B cell (primary cell): Measurements from ENCODE around the gene ZNHIT1. TPM values are rescaled to one million over a fixed set of nuclear protein-coding genes. Genes with fewer than 3 reads are reported as not detected.

Experiments
- ATAC-seq: fragments of 200-7000 bp; cut with Tn5 transposase; one replicate; pipeline ENCODE4 v1.10.0; 2021; ENCODE audit warnings: low read depth, mild to moderate bottlenecking, moderate number of reproducible peaks, moderate library complexity
- CTCF ChIA-PET: fragments of 350-600 bp; sonication (Branson Sonifier 250); formaldehyde crosslinking; loops from one replicate; lab custom pipeline; 2021; ENCODE audit warnings: antibody characterized with exemption, inconsistent platforms; lab: Charles Lee
- POLR2A ChIA-PET: fragments of 350-600 bp; sonication (Branson Sonifier 250); formaldehyde crosslinking; loops from one replicate; lab custom pipeline; 2021; ENCODE audit warnings: antibody characterized with exemption; lab: Charles Lee
- DNase-seq: peaks from one replicate; pipeline ENCODE4 v3.0.0; 2013
- H2AFZ ChIP-seq: 2 replicates; pipeline ENCODE4 v1.6.1; 2012; ENCODE audit warnings: mild to moderate bottlenecking, low read depth, low read length; ENCODE audit not compliant: insufficient read depth, poor library complexity, severe bottlenecking
- H3K27ac ChIP-seq, 2 donors: 1 replicate in 1 of 2; 2 replicates in 1 of 2; pipeline ENCODE4 v1.5.1; 2012 to 2013; ENCODE audit warnings: low read length in 2 of 2, mild to moderate bottlenecking in 2 of 2, moderate library complexity in 1 of 2
- H3K27me3 ChIP-seq, 4 experiments: fragments of 200-600 bp in 1 of 4; sonication (generic) in 1 of 4; replicated peaks in 1 of 4; 1 replicate in 2 of 4; 2 replicates in 2 of 4; pipeline versions ENCODE4 v1.6.1 to v1.7.0; 2013 to 2016; ENCODE audit warnings: low read length in 3 of 4, mild to moderate bottlenecking in 2 of 4, mixed read lengths in 1 of 4, moderate library complexity in 1 of 4; ENCODE audit not compliant: insufficient read depth in 4 of 4, control insufficient read depth in 3 of 4; ENCODE audit errors: control extremely low read depth in 1 of 4
- H3K36me3 ChIP-seq, 2 experiments: replicated peaks in 1 of 2; 1 replicate in 1 of 2; 2 replicates in 1 of 2; pipeline versions ENCODE4 v1.6.1 to v1.7.1; 2013; ENCODE audit warnings: low read length in 1 of 2; ENCODE audit not compliant: insufficient read depth in 2 of 2, control insufficient read depth in 1 of 2; ENCODE audit errors: control extremely low read depth in 1 of 2, extremely low read depth in 1 of 2
- H3K4me1 ChIP-seq, 2 donors: fragments of 200-600 bp in 1 of 2; sonication (generic) in 1 of 2; 1 replicate in 1 of 2; 2 replicates in 1 of 2; pipeline versions ENCODE4 v1.5.1 to v1.6.1; 2013 to 2017; ENCODE audit warnings: low read length in 2 of 2; ENCODE audit not compliant: control insufficient read depth in 2 of 2, insufficient read depth in 2 of 2
- H3K4me2 ChIP-seq: replicated peaks from 2 replicates; pipeline ENCODE3; 2012; ENCODE audit warnings: mild to moderate bottlenecking, low read depth, low read length; ENCODE audit not compliant: poor library complexity, severe bottlenecking
- H3K4me3 ChIP-seq, 5 experiments: fragments of 200-600 bp in 1 of 5; sonication (generic) in 1 of 5; 1 replicate in 3 of 5; 2 replicates in 2 of 5; pipeline versions ENCODE4 v1.5.1 to v1.7.0; 2011 to 2016; ENCODE audit warnings: low read length in 4 of 5, mild to moderate bottlenecking in 4 of 5, low read depth in 2 of 5, control low read depth in 1 of 5, moderate library complexity in 1 of 5; ENCODE audit not compliant: insufficient read depth in 1 of 5; ENCODE audit errors: control extremely low read depth in 1 of 5, extremely low read depth in 1 of 5
- H3K79me2 ChIP-seq: fragments of 200-600 bp; sonication (generic); one replicate; pipeline ENCODE4 v1.6.0; 2016; ENCODE audit warnings: low read length; ENCODE audit not compliant: control insufficient read depth, insufficient read depth
- H3K9ac ChIP-seq: fragments of 200-600 bp; sonication (generic); 2 replicates; pipeline ENCODE4 v1.6.1; 2017; ENCODE audit warnings: mild to moderate bottlenecking, low read length, moderate library complexity
- H3K9me3 ChIP-seq, 3 donors: one replicate each; pipeline versions ENCODE4 v1.6.1 to v1.7.1; 2013; ENCODE audit warnings: low read length in 2 of 3; ENCODE audit not compliant: control insufficient read depth in 2 of 3, insufficient read depth in 1 of 3; ENCODE audit errors: control extremely low read depth in 1 of 3
- H4K20me1 ChIP-seq: 2 replicates; pipeline ENCODE4 v1.6.0; 2012; ENCODE audit warnings: mild to moderate bottlenecking, low read length; ENCODE audit not compliant: insufficient read depth, control insufficient read depth, poor library complexity, severe bottlenecking
- H3K27ac Mint-ChIP-seq: one replicate; pipeline ENCODE4 v1.8.0; 2021; ENCODE audit warnings: mixed read lengths
- H3K27me3 Mint-ChIP-seq: one replicate; pipeline ENCODE4 v1.8.0; 2021; ENCODE audit warnings: mixed read lengths
- H3K4me1 Mint-ChIP-seq: one replicate; pipeline ENCODE4 v1.8.0; 2021; ENCODE audit warnings: mixed read lengths
- H3K4me3 Mint-ChIP-seq: one replicate; pipeline ENCODE4 v1.8.0; 2021; ENCODE audit warnings: mixed read lengths
- H3K9me3 Mint-ChIP-seq: one replicate; pipeline ENCODE4 v1.8.0; 2022; ENCODE audit warnings: mixed read lengths; ENCODE audit not compliant: insufficient read depth
- CTCF ChIP-seq: fragments of 200-600 bp; IDR thresholded peaks from one replicate; pipeline ENCODE4 v1.8.0; 2022; ENCODE audit warnings: antibody characterized with exemption, mild to moderate bottlenecking
- EZH2 ChIP-seq: IDR thresholded peaks from 2 replicates; pipeline ENCODE4 v1.6.1; 2012; ENCODE audit warnings: borderline replicate concordance, low read depth, mild to moderate bottlenecking, moderate library complexity, low read length; ENCODE audit not compliant: insufficient read depth, poor library complexity, severe bottlenecking
- WGBS: methylation state at CpG from one replicate; pipeline ENCODE4 v1.1.5; 2013; ENCODE audit warnings: missing lambda C conversion rate; ENCODE audit not compliant: insufficient coverage; 5-methylcytosine and 5-hydroxymethylcytosine counted together
- intact Hi-C: fragments of 100-400 bp; cut with micrococcal nuclease; formaldehyde crosslinking; loops from one replicate; pipeline ENCODE4 v1.10.0; 2022
- polyA minus RNA-seq: library from RNA; depleted of rRNA, polyadenylated mRNA; stranded (reverse); fragments of >200 nt; gene quantifications from 2 replicates; pipeline ENCODE4 v1.2.3, GENCODE V29; 2012
- polyA plus RNA-seq: library from polyadenylated mRNA; depleted of rRNA; stranded (reverse); fragments of >200 nt; gene quantifications from 2 replicates; pipeline ENCODE4 v1.2.3, GENCODE V29; 2012
- total RNA-seq, 2 donors: library from RNA; stranded (reverse); fragments of 120-200 nt in 1 of 2; gene quantifications; 1 replicate in 1 of 2; 2 replicates in 1 of 2; pipeline versions ENCODE4 v1.2.3 to v1.2.4, GENCODE V29; 2013 to 2022

The ZNHIT1 gene
- total RNA-seq: 37.3 and 38.4 TPM in 2 replicates
- 45.2 TPM for total RNA-seq (2013)
- 20.1 and 28.5 TPM in 2 replicates for polyA plus RNA-seq
- 32.1 and 32.5 TPM in 2 replicates for polyA minus RNA-seq

GRCh38 chr7:101217388-101218235, at the start of gene ZNHIT1, which contains the start of gene PLOD3:
ZNHIT1 (plus strand) TSS chr7:101218165; CDS start chr7:101218196, 31 bp downstream.
PLOD3 (minus strand) TSS chr7:101217581; CDS start chr7:101217274, 307 bp downstream.
- TF ChIP-seq EZH2: no peak
- peak; percentile 6 for TF ChIP-seq CTCF
- H3K4me3 Mint-ChIP-seq: peak within 1 kb of the TSS; percentile 97
- POLR2A ChIA-PET: interaction anchor here (0.7 to 2.0 kb wide), 5 partner anchors 21 to 937 kb away, joined by 3 to 15 read pairs (median 3); partner anchors contain the start of genes CLDN15, FIS1 and VGF

More at GRCh38 chr7:101217388-101218235, at the start of gene ZNHIT1, which contains the start of gene PLOD3:
- DNase-seq (peak; percentile 98), ATAC-seq (peak; percentile 80)
- peak within 1 kb of the TSS; percentile 95 for H2AFZ ChIP-seq
- peaks cover 25% of the 10 kb centered on the region for H3K4me1 Mint-ChIP-seq
- peak within 1 kb of the TSS; percentile 44 to 75 for H3K27ac ChIP-seq
- H3K79me2 ChIP-seq: peaks cover 46% of the 10 kb centered on the region
- H3K4me1 ChIP-seq: peaks cover 18 to 21% of the 10 kb centered on the region in 2 donors
- H3K9me3 Mint-ChIP-seq: no peaks in the 10 kb centered on the region
- H4K20me1 ChIP-seq: peaks cover 25% of the 10 kb centered on the region
- peak within 1 kb of the TSS; percentile 91 for H3K9ac ChIP-seq
- peaks cover 0 to 12% of the 10 kb centered on the region in 2 experiments for H3K36me3 ChIP-seq
- no peaks in the 10 kb centered on the region for H3K27me3 ChIP-seq
- peak within 1 kb of the TSS; percentile 85 to 99 (median 94) for H3K4me3 ChIP-seq
- H3K4me2 ChIP-seq: peak within 1 kb of the TSS; percentile 97
- H3K27ac Mint-ChIP-seq: peak within 1 kb of the TSS; percentile 95
- intact Hi-C loops: loop anchor here (1.0 kb wide), 4 partner anchors 25 to 63 kb away; partner anchors contain the start of gene AP1S1
- CTCF ChIA-PET: interaction anchor here (0.9 to 4.2 kb wide), 12 partner anchors 17 to 77 kb away, joined by 3 to 38 read pairs (median 4); partner anchors contain the start of genes FIS1 and MOGAT3
- H3K27me3 Mint-ChIP-seq: no peaks in the 10 kb centered on the region
- no peaks in the 10 kb centered on the region for H3K9me3 ChIP-seq
- under 1% methylated on average over 57 of the region's 57 CpGs for WGBS
